ENCODE data around the gene TUBB4B. TPM values are rescaled to one million over a fixed set of nuclear protein-coding genes. Genes with fewer than 3 reads are reported as not detected.
"Not testable (repeated sequence)": the region's sequence is repeated elsewhere in the genome, so short reads cannot be mapped to it uniquely, and the experiment has no call there.

Gene TUBB4B
- polyA plus RNA-seq, 2 of the 4 experiments (the other 2 are of a cell fraction) = 256 to 671 TPM

- POLR2A ChIA-PET = interaction anchor here (0.8 to 4.7 kb wide), 5 partner anchors 11 to 127 kb away, joined by 3 to 97 read pairs (median 3); partner anchors contain the start of gene TUBB4B
- ATAC-seq = no peak
- peak overlapping the region; percentile 100 for H3K4me2 ChIP-seq
- H3K4me3 ChIP-seq = no peak overlapping the region; the same call in 2 of the 3 replicates
- no peak overlapping the region for H3K27ac ChIP-seq
- TF ChIP-seq NR3C1 (IDR thresholded peaks at IDR 0.05) = no peak
- no peak for TF ChIP-seq JUNB (IDR thresholded peaks at IDR 0.05)
- no peak for TF ChIP-seq MAX (IDR thresholded peaks at IDR 0.05)
- TF ChIP-seq NPAS2 (CRISPR knock-in tag; IDR thresholded peaks at IDR 0.05; ENCODE audit: borderline replicate concordance) = no peak
- no peak for TF ChIP-seq RFX5 (IDR thresholded peaks at IDR 0.05)
- no peak for TF ChIP-seq PHF8 (IDR thresholded peaks at IDR 0.05; ENCODE audit: borderline replicate concordance, low read depth)
- no peak for TF ChIP-seq TFCP2L1 (CRISPR knock-in tag; IDR thresholded peaks at IDR 0.05)
- TF ChIP-seq, protein P1, sequence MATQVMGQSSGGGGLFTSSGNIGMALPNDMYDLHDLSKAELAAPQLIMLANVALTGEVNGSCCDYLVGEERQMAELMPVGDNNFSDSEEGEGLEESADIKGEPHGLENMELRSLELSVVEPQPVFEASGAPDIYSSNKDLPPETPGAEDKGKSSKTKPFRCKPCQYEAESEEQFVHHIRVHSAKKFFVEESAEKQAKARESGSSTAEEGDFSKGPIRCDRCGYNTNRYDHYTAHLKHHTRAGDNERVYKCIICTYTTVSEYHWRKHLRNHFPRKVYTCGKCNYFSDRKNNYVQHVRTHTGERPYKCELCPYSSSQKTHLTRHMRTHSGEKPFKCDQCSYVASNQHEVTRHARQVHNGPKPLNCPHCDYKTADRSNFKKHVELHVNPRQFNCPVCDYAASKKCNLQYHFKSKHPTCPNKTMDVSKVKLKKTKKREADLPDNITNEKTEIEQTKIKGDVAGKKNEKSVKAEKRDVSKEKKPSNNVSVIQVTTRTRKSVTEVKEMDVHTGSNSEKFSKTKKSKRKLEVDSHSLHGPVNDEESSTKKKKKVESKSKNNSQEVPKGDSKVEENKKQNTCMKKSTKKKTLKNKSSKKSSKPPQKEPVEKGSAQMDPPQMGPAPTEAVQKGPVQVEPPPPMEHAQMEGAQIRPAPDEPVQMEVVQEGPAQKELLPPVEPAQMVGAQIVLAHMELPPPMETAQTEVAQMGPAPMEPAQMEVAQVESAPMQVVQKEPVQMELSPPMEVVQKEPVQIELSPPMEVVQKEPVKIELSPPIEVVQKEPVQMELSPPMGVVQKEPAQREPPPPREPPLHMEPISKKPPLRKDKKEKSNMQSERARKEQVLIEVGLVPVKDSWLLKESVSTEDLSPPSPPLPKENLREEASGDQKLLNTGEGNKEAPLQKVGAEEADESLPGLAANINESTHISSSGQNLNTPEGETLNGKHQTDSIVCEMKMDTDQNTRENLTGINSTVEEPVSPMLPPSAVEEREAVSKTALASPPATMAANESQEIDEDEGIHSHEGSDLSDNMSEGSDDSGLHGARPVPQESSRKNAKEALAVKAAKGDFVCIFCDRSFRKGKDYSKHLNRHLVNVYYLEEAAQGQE (IDR thresholded peaks at IDR 0.05) = no peak
- TF ChIP-seq HOXA7 (CRISPR knock-in tag; IDR thresholded peaks at IDR 0.05) = no peak
- TF ChIP-seq, protein P2, sequence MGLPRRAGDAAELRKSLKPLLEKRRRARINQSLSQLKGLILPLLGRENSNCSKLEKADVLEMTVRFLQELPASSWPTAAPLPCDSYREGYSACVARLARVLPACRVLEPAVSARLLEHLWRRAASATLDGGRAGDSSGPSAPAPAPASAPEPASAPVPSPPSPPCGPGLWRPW (IDR thresholded peaks at IDR 0.05) = no peak
- TF ChIP-seq TP53 (CRISPR knock-in tag; IDR thresholded peaks at IDR 0.05) = no peak
- TF ChIP-seq, protein P3, sequence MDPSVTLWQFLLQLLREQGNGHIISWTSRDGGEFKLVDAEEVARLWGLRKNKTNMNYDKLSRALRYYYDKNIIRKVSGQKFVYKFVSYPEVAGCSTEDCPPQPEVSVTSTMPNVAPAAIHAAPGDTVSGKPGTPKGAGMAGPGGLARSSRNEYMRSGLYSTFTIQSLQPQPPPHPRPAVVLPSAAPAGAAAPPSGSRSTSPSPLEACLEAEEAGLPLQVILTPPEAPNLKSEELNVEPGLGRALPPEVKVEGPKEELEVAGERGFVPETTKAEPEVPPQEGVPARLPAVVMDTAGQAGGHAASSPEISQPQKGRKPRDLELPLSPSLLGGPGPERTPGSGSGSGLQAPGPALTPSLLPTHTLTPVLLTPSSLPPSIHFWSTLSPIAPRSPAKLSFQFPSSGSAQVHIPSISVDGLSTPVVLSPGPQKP (IDR thresholded peaks at IDR 0.05; ENCODE audit: low read depth, low read length) = no peak
- no peak for TF ChIP-seq RAD21 (conservative IDR thresholded peaks at IDR 0.05 in 1 of 2, IDR thresholded peaks at IDR 0.05 in 1 of 2)
- no peak for TF ChIP-seq ZC3H11A (IDR thresholded peaks at IDR 0.05)
- no peak for FAIRE-seq
- no peaks in the 10 kb centered on the region for H3K9me3 ChIP-seq
- H3K4me1 ChIP-seq = peaks cover 20% of the 10 kb centered on the region
- CTCF ChIA-PET = interaction anchor here (1.0 to 17.1 kb wide), 7 partner anchors 9 to 45 kb away, joined by 3 to 236 read pairs (median 4); partner anchors contain the start of genes NRARP, TOR4A and TUBB4B
- 88% methylated on average over 13 of the region's 15 CpGs for WGBS (ENCODE audit: missing lambda C conversion rate)
- no peak for DNase-seq (ENCODE audit: low read depth in 1 of 2, low spot score in 1 of 2)
These were observed 15.8 kb downstream of the TUBB4B start for GRCh38 chr9:137256856-137257255.

DNA sequence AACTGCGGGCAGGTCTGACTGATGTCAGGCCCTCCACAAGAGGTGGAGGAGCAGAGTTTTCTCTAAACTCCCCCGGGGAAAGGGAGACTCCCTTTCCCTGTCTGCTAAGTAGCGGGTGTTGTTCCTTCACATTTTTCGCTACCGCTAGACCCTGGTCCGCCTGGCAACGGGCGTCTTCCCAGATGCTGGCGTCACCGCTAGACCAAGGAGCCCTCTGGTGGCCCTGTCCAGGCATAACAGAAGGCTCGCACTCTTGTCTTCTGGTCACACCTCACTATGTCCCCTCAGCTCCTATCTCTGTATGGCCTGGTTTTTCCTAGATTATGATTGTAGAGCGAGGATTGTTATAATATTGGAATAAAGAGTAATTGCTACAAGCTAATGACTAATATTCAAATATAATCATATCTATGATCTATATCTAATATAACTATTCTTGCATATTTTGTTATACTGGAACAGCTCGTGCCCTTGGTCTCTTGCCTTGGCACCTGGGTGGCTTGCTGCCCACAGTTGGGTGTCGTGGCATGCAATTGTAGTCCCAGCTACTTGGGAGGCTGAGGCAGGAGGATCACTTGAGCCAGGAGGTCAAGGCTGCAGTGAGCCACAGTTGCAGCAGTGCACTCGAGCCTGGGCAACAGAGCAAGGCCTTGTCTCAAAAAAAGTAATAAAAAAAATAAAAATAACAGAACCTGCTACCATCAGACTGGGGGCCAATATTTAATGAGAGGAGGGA lies 21.3 kb downstream of the TUBB4B start:
- ChIA-PET CTCF (interaction anchor here (1.0 to 17.1 kb wide), 5 partner anchors 11 to 36 kb away, joined by 3 to 236 read pairs (median 9); partner anchors contain the start of genes RNF224, STPG3 and TUBB4B), POLR2A (interaction anchor here (1.0 kb wide), 1 partner anchor 22 kb away, joined by 4 read pairs; no protein-coding TSS in a partner anchor)
- H3K9me3 ChIP-seq, H3K4me1 ChIP-seq, H3K4me2 ChIP-seq, H3K4me3 ChIP-seq, H3K27ac ChIP-seq, FAIRE-seq: not testable (repeated sequence)
- WGBS (ENCODE audit: missing lambda C conversion rate) = 25% methylated on average over 15 of the region's 15 CpGs
- TF ChIP-seq RFX5 (IDR thresholded peaks at IDR 0.05) (peak; percentile 53; the same call in 1 of the 2 replicates), RAD21 (conservative IDR thresholded peaks at IDR 0.05 in 1 of 2, IDR thresholded peaks at IDR 0.05 in 1 of 2) (peak in 1 of 2 experiments; percentile 31; a peak in 2 of 5 replicates), CTCF (IDR thresholded peaks at IDR 0.05) (peak; percentile 32), SMC3 (IDR thresholded peaks at IDR 0.05) (0 out of 3 replicates have a peak, but pooled peaks have one; percentile 18)
- DNase-seq (ENCODE audit: low read depth in 1 of 2, low spot score in 1 of 2) (peak in 1 of 2 experiments; percentile 51), ATAC-seq (peak in 1 of 2 experiments; percentile 64; a peak in 3 of 6 replicates)

All from A549 (cell line).